Keratinocyte (primary cell): Measurements from ENCODE around the gene PRR18. TPM values are rescaled to one million over a fixed set of nuclear protein-coding genes. Genes with fewer than 3 reads are reported as not detected.

ENCODE experiments used
- DNase-seq: peaks from one replicate; pipeline ENCODE4 v3.0.0-alpha.2; 2011; ENCODE audit warnings: low read depth, missing footprints, low spot score
- FAIRE-seq: peaks from 2 replicates; lab custom pipeline; 2011; peaks lifted over from hg19 to GRCh38; lab: Jason Lieb, UNC
- H2AFZ ChIP-seq: 2 replicates; pipeline ENCODE4 v1.6.0; 2012; ENCODE audit warnings: low read length, control low read depth, inconsistent platforms; ENCODE audit not compliant: control insufficient read depth
- H3K27ac ChIP-seq: 2 replicates; pipeline ENCODE4 v1.5.1; 2011; ENCODE audit warnings: low read length; ENCODE audit not compliant: control insufficient read depth, insufficient read depth
- H3K27me3 ChIP-seq: 3 replicates; pipeline ENCODE4 v1.6.0; 2011; ENCODE audit warnings: low read length; ENCODE audit not compliant: control insufficient read depth, insufficient read depth; ENCODE audit errors: extremely low read depth
- H3K36me3 ChIP-seq, 2 experiments: 2 replicates in 1 of 2; 3 replicates in 1 of 2; pipeline ENCODE4 v1.5.1; 2011; ENCODE audit warnings: low read length in 2 of 2, mild to moderate bottlenecking in 1 of 2; ENCODE audit not compliant: control insufficient read depth in 2 of 2, insufficient read depth in 2 of 2; ENCODE audit errors: extremely low read depth in 1 of 2
- H3K4me1 ChIP-seq: 3 replicates; pipeline ENCODE4 v1.5.1; 2011; ENCODE audit warnings: low read length; ENCODE audit not compliant: control insufficient read depth, insufficient read depth; ENCODE audit errors: extremely low read depth
- H3K4me2 ChIP-seq: 3 replicates; pipeline ENCODE4 v1.6.0; 2011; ENCODE audit warnings: low read depth, low read length; ENCODE audit not compliant: control insufficient read depth, insufficient read depth; ENCODE audit errors: extremely low read depth
- H3K4me3 ChIP-seq, 3 experiments: fragments of 200-600 bp in 1 of 3; sonication (generic) in 1 of 3; 2 replicates in 2 of 3; 3 replicates in 1 of 3; pipeline ENCODE4 v1.5.1; 2011 to 2016; ENCODE audit warnings: low read length in 3 of 3, mild to moderate bottlenecking in 3 of 3, control low read depth in 2 of 3, inconsistent platforms in 1 of 3, low read depth in 1 of 3, mixed read lengths in 1 of 3, mixed run types in 1 of 3, moderate library complexity in 1 of 3; ENCODE audit not compliant: control insufficient read depth in 2 of 3, insufficient read depth in 2 of 3; ENCODE audit errors: extremely low read depth in 1 of 3
- H3K79me2 ChIP-seq: 2 replicates; pipeline ENCODE4 v1.6.0; 2012; ENCODE audit warnings: low read length; ENCODE audit not compliant: control insufficient read depth, insufficient read depth
- H3K9ac ChIP-seq: 3 replicates; pipeline ENCODE4 v1.6.0; 2011; ENCODE audit warnings: low read length; ENCODE audit not compliant: control insufficient read depth, insufficient read depth; ENCODE audit errors: extremely low read depth
- H3K9me1 ChIP-seq: 3 replicates; pipeline ENCODE4 v1.6.0; 2011; ENCODE audit warnings: low read length; ENCODE audit not compliant: control insufficient read depth, insufficient read depth; ENCODE audit errors: extremely low read depth
- H3K9me3 ChIP-seq: 2 replicates; pipeline ENCODE4 v1.5.1; 2012; ENCODE audit warnings: low read depth, low read length; ENCODE audit not compliant: control insufficient read depth
- H4K20me1 ChIP-seq: 3 replicates; pipeline ENCODE4 v1.6.0; 2011; ENCODE audit warnings: low read length; ENCODE audit not compliant: control insufficient read depth, insufficient read depth; ENCODE audit errors: extremely low read depth
- EZH2 ChIP-seq: IDR thresholded peaks from one replicate; pipeline ENCODE4 v1.6.1; 2012; ENCODE audit warnings: inconsistent platforms, mild to moderate bottlenecking, low read length, moderate library complexity
- dilution Hi-C: fragments of 300-500 bp; cut with MboI; formaldehyde crosslinking; loops from one replicate; pipeline ENCODE4 v1.7.0; 2020; ENCODE audit warnings: low sequenced_read_pairs; ENCODE audit not compliant: extremely low pct_ligation_motif_present
- polyA plus RNA-seq, 5 experiments: library from polyadenylated mRNA; depleted of rRNA in 3 of 5; stranded (reverse) in 3 of 5; stranded (forward) in 1 of 5; unstranded in 1 of 5; fragments of >200 nt; gene quantifications; 1 replicate in 1 of 5; 2 replicates in 3 of 5; 3 replicates in 1 of 5; pipeline versions ENCODE4 v1.2.1 to v1.2.3, GENCODE V29; 2011 to 2012; ENCODE audit warnings: missing spikeins in 2 of 5, low read depth in 1 of 5, low replicate concordance in 1 of 5
- TF ChIP-seq, protein P1 (sequence below), 3 experiments: IDR thresholded peaks in 1 of 3; conservative IDR thresholded peaks in 1 of 3; optimal IDR thresholded peaks in 1 of 3; 2 replicates in 2 of 3; 3 replicates in 1 of 3; pipeline versions ENCODE3 to v1.5.1; 2011; ENCODE audit warnings: low read length in 3 of 3, mild to moderate bottlenecking in 3 of 3, moderate library complexity in 2 of 3, control low read depth in 1 of 3, inconsistent platforms in 1 of 3; ENCODE audit not compliant: insufficient read depth in 2 of 3; ENCODE audit errors: extremely low read depth in 1 of 3

PRR18 gene
- polyA plus RNA-seq, 1 donor (not counting 4 experiments of a cell fraction or from before 2014, with no cell fraction given) = not detected

DNA sequence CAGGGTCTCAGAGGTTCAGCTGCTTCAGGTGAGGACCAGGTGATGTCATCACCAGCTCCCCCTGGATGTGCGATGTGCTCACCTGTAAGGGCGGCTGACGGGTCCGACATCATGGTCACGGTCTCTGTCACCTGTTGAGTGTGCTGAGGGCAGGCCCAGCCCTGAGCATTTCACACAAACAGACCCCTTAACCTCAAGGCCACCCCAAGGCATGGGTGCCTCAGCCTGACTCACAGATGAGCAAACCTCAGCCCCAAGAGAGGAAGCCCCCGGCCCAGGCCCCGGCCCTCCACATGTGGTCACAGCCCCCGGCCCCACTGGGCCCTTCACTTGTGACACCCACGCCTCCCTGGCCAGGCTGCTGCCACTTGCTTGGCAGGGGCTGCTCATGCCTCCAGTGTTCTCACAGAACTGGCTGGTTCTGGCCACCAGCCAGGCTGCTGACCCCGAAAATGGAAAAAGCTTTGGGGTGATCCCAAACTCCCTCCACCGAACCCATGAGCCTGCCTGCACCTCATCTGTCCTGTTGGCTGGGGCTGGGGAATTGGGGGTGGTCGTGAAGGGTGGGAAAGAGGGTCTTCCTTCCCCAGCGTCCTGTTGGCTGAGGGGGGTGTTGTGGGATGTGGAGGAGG, 33.3 kb downstream of the PRR18 start:
- H3K9me1 ChIP-seq = no peaks in the 10 kb centered on the region
- no peak overlapping the region for H2AFZ ChIP-seq
- H3K4me2 ChIP-seq = no peak overlapping the region
- H3K79me2 ChIP-seq = no peaks in the 10 kb centered on the region
- H3K9me3 ChIP-seq = no peaks in the 10 kb centered on the region
- H4K20me1 ChIP-seq = no peaks in the 10 kb centered on the region
- no peak for DNase-seq
- no peaks in the 10 kb centered on the region for H3K36me3 ChIP-seq
- no peak for TF ChIP-seq EZH2
- TF ChIP-seq, protein P1, sequence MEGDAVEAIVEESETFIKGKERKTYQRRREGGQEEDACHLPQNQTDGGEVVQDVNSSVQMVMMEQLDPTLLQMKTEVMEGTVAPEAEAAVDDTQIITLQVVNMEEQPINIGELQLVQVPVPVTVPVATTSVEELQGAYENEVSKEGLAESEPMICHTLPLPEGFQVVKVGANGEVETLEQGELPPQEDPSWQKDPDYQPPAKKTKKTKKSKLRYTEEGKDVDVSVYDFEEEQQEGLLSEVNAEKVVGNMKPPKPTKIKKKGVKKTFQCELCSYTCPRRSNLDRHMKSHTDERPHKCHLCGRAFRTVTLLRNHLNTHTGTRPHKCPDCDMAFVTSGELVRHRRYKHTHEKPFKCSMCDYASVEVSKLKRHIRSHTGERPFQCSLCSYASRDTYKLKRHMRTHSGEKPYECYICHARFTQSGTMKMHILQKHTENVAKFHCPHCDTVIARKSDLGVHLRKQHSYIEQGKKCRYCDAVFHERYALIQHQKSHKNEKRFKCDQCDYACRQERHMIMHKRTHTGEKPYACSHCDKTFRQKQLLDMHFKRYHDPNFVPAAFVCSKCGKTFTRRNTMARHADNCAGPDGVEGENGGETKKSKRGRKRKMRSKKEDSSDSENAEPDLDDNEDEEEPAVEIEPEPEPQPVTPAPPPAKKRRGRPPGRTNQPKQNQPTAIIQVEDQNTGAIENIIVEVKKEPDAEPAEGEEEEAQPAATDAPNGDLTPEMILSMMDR (optimal IDR thresholded peaks at IDR 0.05 in 1 of 3, IDR thresholded peaks at IDR 0.05 in 1 of 3, conservative IDR thresholded peaks at IDR 0.05 in 1 of 3; ENCODE audit: extremely low read depth in 1 of 3, insufficient read depth in 2 of 3, low read length in 3 of 3) = no peak
- no peaks in the 10 kb centered on the region for H3K4me1 ChIP-seq
- no peak for FAIRE-seq
- no peaks in the 10 kb centered on the region for H3K27me3 ChIP-seq
- H3K4me3 ChIP-seq = no peak overlapping the region
- H3K9ac ChIP-seq = no peak overlapping the region
- dilution Hi-C loops = no loop called here
- H3K27ac ChIP-seq = no peak overlapping the region

DNA sequence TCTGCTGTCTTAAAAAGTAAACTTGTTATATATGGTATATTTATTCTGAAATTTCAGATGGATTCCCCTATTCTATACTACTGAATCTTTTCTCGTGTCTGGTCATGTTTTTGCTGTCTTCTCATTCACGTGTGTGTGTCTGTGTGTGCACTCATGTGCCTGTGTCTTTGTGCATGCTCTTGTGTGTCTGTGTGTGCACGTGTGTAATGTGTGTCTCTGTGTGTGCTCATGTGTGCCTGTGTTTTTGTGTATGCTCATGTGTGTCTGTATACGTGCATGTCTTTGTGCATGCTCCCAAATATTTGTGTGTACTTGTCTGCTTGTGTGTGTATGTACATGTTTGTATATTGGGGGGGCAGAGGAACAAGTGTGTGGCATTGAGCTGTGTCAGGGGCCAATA, 34.0 kb downstream of the PRR18 start:
- TF ChIP-seq, protein P1 (optimal IDR thresholded peaks at IDR 0.05 in 1 of 3, IDR thresholded peaks at IDR 0.05 in 1 of 3, conservative IDR thresholded peaks at IDR 0.05 in 1 of 3; ENCODE audit: extremely low read depth in 1 of 3, insufficient read depth in 2 of 3, low read length in 3 of 3) = no peak
- DNase-seq = no peak
- H3K9me1 ChIP-seq = no peaks in the 10 kb centered on the region
- dilution Hi-C loops = no loop called here
- no peaks in the 10 kb centered on the region for H3K27me3 ChIP-seq
- H3K4me1 ChIP-seq = no peaks in the 10 kb centered on the region
- no peaks in the 10 kb centered on the region for H4K20me1 ChIP-seq
- FAIRE-seq = no peak
- no peak overlapping the region for H3K27ac ChIP-seq
- H3K36me3 ChIP-seq = no peaks in the 10 kb centered on the region
- no peak overlapping the region for H3K4me3 ChIP-seq
- H3K9ac ChIP-seq = no peak overlapping the region
- H2AFZ ChIP-seq = no peak overlapping the region
- H3K9me3 ChIP-seq = no peaks in the 10 kb centered on the region
- no peaks in the 10 kb centered on the region for H3K79me2 ChIP-seq
- H3K4me2 ChIP-seq = no peak overlapping the region
